B cell (primary cell): ENCODE data around the gene ADSS1. TPM values are rescaled to one million over a fixed set of nuclear protein-coding genes. Genes with fewer than 3 reads are reported as not detected.

Experiments used
- ATAC-seq: fragments of 200-7000 bp; cut with Tn5 transposase; one replicate; pipeline ENCODE4 v1.10.0; 2021; ENCODE audit warnings: low read depth, mild to moderate bottlenecking, moderate number of reproducible peaks, moderate library complexity
- CTCF ChIA-PET: fragments of 350-600 bp; sonication (Branson Sonifier 250); formaldehyde crosslinking; loops from one replicate; lab custom pipeline; 2021; ENCODE audit warnings: antibody characterized with exemption, inconsistent platforms; lab: Charles Lee
- POLR2A ChIA-PET: fragments of 350-600 bp; sonication (Branson Sonifier 250); formaldehyde crosslinking; loops from one replicate; lab custom pipeline; 2021; ENCODE audit warnings: antibody characterized with exemption; lab: Charles Lee
- DNase-seq: peaks from one replicate; pipeline ENCODE4 v3.0.0; 2013
- H2AFZ ChIP-seq: 2 replicates; pipeline ENCODE4 v1.6.1; 2012; ENCODE audit warnings: mild to moderate bottlenecking, low read depth, low read length; ENCODE audit not compliant: insufficient read depth, poor library complexity, severe bottlenecking
- H3K27ac ChIP-seq, 2 donors: 1 replicate in 1 of 2; 2 replicates in 1 of 2; pipeline ENCODE4 v1.5.1; 2012 to 2013; ENCODE audit warnings: low read length in 2 of 2, mild to moderate bottlenecking in 2 of 2, moderate library complexity in 1 of 2
- H3K27me3 ChIP-seq, 4 experiments: fragments of 200-600 bp in 1 of 4; sonication (generic) in 1 of 4; replicated peaks in 1 of 4; 1 replicate in 2 of 4; 2 replicates in 2 of 4; pipeline versions ENCODE4 v1.6.1 to v1.7.0; 2013 to 2016; ENCODE audit warnings: low read length in 3 of 4, mild to moderate bottlenecking in 2 of 4, mixed read lengths in 1 of 4, moderate library complexity in 1 of 4; ENCODE audit not compliant: insufficient read depth in 4 of 4, control insufficient read depth in 3 of 4; ENCODE audit errors: control extremely low read depth in 1 of 4
- H3K36me3 ChIP-seq, 2 experiments: replicated peaks in 1 of 2; 1 replicate in 1 of 2; 2 replicates in 1 of 2; pipeline versions ENCODE4 v1.6.1 to v1.7.1; 2013; ENCODE audit warnings: low read length in 1 of 2; ENCODE audit not compliant: insufficient read depth in 2 of 2, control insufficient read depth in 1 of 2; ENCODE audit errors: control extremely low read depth in 1 of 2, extremely low read depth in 1 of 2
- H3K4me1 ChIP-seq, 2 donors: fragments of 200-600 bp in 1 of 2; sonication (generic) in 1 of 2; 1 replicate in 1 of 2; 2 replicates in 1 of 2; pipeline versions ENCODE4 v1.5.1 to v1.6.1; 2013 to 2017; ENCODE audit warnings: low read length in 2 of 2; ENCODE audit not compliant: control insufficient read depth in 2 of 2, insufficient read depth in 2 of 2
- H3K4me2 ChIP-seq: replicated peaks from 2 replicates; pipeline ENCODE3; 2012; ENCODE audit warnings: mild to moderate bottlenecking, low read depth, low read length; ENCODE audit not compliant: poor library complexity, severe bottlenecking
- H3K4me3 ChIP-seq, 5 experiments: fragments of 200-600 bp in 1 of 5; sonication (generic) in 1 of 5; 1 replicate in 3 of 5; 2 replicates in 2 of 5; pipeline versions ENCODE4 v1.5.1 to v1.7.0; 2011 to 2016; ENCODE audit warnings: low read length in 4 of 5, mild to moderate bottlenecking in 4 of 5, low read depth in 2 of 5, control low read depth in 1 of 5, moderate library complexity in 1 of 5; ENCODE audit not compliant: insufficient read depth in 1 of 5; ENCODE audit errors: control extremely low read depth in 1 of 5, extremely low read depth in 1 of 5
- H3K79me2 ChIP-seq: fragments of 200-600 bp; sonication (generic); one replicate; pipeline ENCODE4 v1.6.0; 2016; ENCODE audit warnings: low read length; ENCODE audit not compliant: control insufficient read depth, insufficient read depth
- H3K9ac ChIP-seq: fragments of 200-600 bp; sonication (generic); 2 replicates; pipeline ENCODE4 v1.6.1; 2017; ENCODE audit warnings: mild to moderate bottlenecking, low read length, moderate library complexity
- H3K9me3 ChIP-seq, 3 donors: one replicate each; pipeline versions ENCODE4 v1.6.1 to v1.7.1; 2013; ENCODE audit warnings: low read length in 2 of 3; ENCODE audit not compliant: control insufficient read depth in 2 of 3, insufficient read depth in 1 of 3; ENCODE audit errors: control extremely low read depth in 1 of 3
- H4K20me1 ChIP-seq: 2 replicates; pipeline ENCODE4 v1.6.0; 2012; ENCODE audit warnings: mild to moderate bottlenecking, low read length; ENCODE audit not compliant: insufficient read depth, control insufficient read depth, poor library complexity, severe bottlenecking
- H3K27ac Mint-ChIP-seq: one replicate; pipeline ENCODE4 v1.8.0; 2021; ENCODE audit warnings: mixed read lengths
- H3K27me3 Mint-ChIP-seq: one replicate; pipeline ENCODE4 v1.8.0; 2021; ENCODE audit warnings: mixed read lengths
- H3K4me1 Mint-ChIP-seq: one replicate; pipeline ENCODE4 v1.8.0; 2021; ENCODE audit warnings: mixed read lengths
- H3K4me3 Mint-ChIP-seq: one replicate; pipeline ENCODE4 v1.8.0; 2021; ENCODE audit warnings: mixed read lengths
- H3K9me3 Mint-ChIP-seq: one replicate; pipeline ENCODE4 v1.8.0; 2022; ENCODE audit warnings: mixed read lengths; ENCODE audit not compliant: insufficient read depth
- EZH2 ChIP-seq: IDR thresholded peaks from 2 replicates; pipeline ENCODE4 v1.6.1; 2012; ENCODE audit warnings: borderline replicate concordance, low read depth, mild to moderate bottlenecking, moderate library complexity, low read length; ENCODE audit not compliant: insufficient read depth, poor library complexity, severe bottlenecking
- WGBS: methylation state at CpG from one replicate; pipeline ENCODE4 v1.1.5; 2013; ENCODE audit warnings: missing lambda C conversion rate; ENCODE audit not compliant: insufficient coverage; 5-methylcytosine and 5-hydroxymethylcytosine counted together
- intact Hi-C: fragments of 100-400 bp; cut with micrococcal nuclease; formaldehyde crosslinking; loops from one replicate; pipeline ENCODE4 v1.10.0; 2022
- polyA plus RNA-seq: library from polyadenylated mRNA; depleted of rRNA; stranded (reverse); fragments of >200 nt; gene quantifications from 2 replicates; pipeline ENCODE4 v1.2.3, GENCODE V29; 2012
- total RNA-seq, 2 donors: library from RNA; stranded (reverse); fragments of 120-200 nt in 1 of 2; gene quantifications; 1 replicate in 1 of 2; 2 replicates in 1 of 2; pipeline versions ENCODE4 v1.2.3 to v1.2.4, GENCODE V29; 2013 to 2022
- TF ChIP-seq, protein P1 (sequence below): fragments of 200-600 bp; IDR thresholded peaks from one replicate; pipeline ENCODE4 v1.8.0; 2022; ENCODE audit warnings: antibody characterized with exemption, mild to moderate bottlenecking

ADSS1 gene
- total and polyA plus RNA-seq, 2 donors (not counting 1 experiment from before 2014, with no cell fraction given) = 0.33 to 1.7 TPM

- POLR2A ChIA-PET = interaction anchor here (1.2 kb wide), 1 partner anchor 53 kb away, joined by 3 read pairs; no protein-coding TSS in a partner anchor
- Histone ChIP-seq H3K9me3 (no peaks in the 10 kb centered on the region), H3K4me3 (no peak overlapping the region), H3K4me1 (peaks cover 7 to 12% of the 10 kb centered on the region in 2 donors), H2AFZ (no peak overlapping the region), H3K27me3 (no peaks in the 10 kb centered on the region), H3K79me2 (peaks cover 8% of the 10 kb centered on the region), H3K4me2 (peak overlapping the region; percentile 50), H3K27ac (no peak overlapping the region), H4K20me1 (no peaks in the 10 kb centered on the region), H3K36me3 (peaks cover 0 to 43% of the 10 kb centered on the region in 2 experiments), H3K9ac (no peak overlapping the region)
- Mint-ChIP-seq H3K27me3 (no peaks in the 10 kb centered on the region), H3K4me1 (peaks cover 4% of the 10 kb centered on the region), H3K4me3 (no peak overlapping the region), H3K9me3 (no peaks in the 10 kb centered on the region), H3K27ac (peak overlapping the region; percentile 59)
- WGBS = 62% methylated on average over 16 of the region's 20 CpGs
- TF ChIP-seq, protein P1, sequence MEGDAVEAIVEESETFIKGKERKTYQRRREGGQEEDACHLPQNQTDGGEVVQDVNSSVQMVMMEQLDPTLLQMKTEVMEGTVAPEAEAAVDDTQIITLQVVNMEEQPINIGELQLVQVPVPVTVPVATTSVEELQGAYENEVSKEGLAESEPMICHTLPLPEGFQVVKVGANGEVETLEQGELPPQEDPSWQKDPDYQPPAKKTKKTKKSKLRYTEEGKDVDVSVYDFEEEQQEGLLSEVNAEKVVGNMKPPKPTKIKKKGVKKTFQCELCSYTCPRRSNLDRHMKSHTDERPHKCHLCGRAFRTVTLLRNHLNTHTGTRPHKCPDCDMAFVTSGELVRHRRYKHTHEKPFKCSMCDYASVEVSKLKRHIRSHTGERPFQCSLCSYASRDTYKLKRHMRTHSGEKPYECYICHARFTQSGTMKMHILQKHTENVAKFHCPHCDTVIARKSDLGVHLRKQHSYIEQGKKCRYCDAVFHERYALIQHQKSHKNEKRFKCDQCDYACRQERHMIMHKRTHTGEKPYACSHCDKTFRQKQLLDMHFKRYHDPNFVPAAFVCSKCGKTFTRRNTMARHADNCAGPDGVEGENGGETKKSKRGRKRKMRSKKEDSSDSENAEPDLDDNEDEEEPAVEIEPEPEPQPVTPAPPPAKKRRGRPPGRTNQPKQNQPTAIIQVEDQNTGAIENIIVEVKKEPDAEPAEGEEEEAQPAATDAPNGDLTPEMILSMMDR = peak; percentile 97
- TF ChIP-seq EZH2 = no peak
- DNase-seq (peak; percentile 83), ATAC-seq (peak; percentile 97)
- CTCF ChIA-PET = interaction anchor here (0.7 to 2.3 kb wide), 14 partner anchors 12 to 69 kb away, joined by 3 to 17 read pairs (median 6); no protein-coding TSS in a partner anchor
- intact Hi-C loops = loop anchor here (1.0 kb wide), 3 partner anchors 27 to 58 kb away; no protein-coding TSS in a partner anchor
Measured at GRCh38 chr14:104708606-104709268, 15.3 kb upstream of the ADSS1 start.
